NCI-H1105 (cell line): ENCODE data around the gene GEMIN7.
A peak's percentile ranks its signal among the peaks of the same experiment; 100 is the strongest.
"Not testable (repeated sequence)": the region's sequence is repeated elsewhere in the genome, so short reads cannot be mapped to it uniquely, and the experiment has no call there.

Source experiments
- DNase-seq: peaks from one replicate; lab custom pipeline; 2025; lab: John Stamatoyannopoulos, UW

The GEMIN7 gene

GRCh38 chr19:45104658-45105349, 25.7 kb downstream of the GEMIN7 start:
- no peak for DNase-seq

- not testable (repeated sequence) for DNase-seq
Observed at GRCh38 chr19:45106363-45106762, 27.3 kb downstream of the GEMIN7 start.

GRCh38 chr19:45107621-45108150, 28.6 kb downstream of the GEMIN7 start:
- DNase-seq = no peak

- DNase-seq = no peak
Observed at GRCh38 chr19:45110851-45111266, 31.8 kb downstream of the GEMIN7 start.

GRCh38 chr19:45112111-45112827, 33.2 kb downstream of the GEMIN7 start:
- DNase-seq = no peak

- DNase-seq = peak; percentile 49
Observed at GRCh38 chr19:45113628-45114027, 34.6 kb downstream of the GEMIN7 start.

- DNase-seq = peak; percentile 34
Observed at GRCh38 chr19:45114116-45114515, 35.1 kb downstream of the GEMIN7 start.

GRCh38 chr19:45115809-45116615, 37.0 kb downstream of the GEMIN7 start:
- no peak for DNase-seq

- DNase-seq = no peak
Observed at GRCh38 chr19:45117167-45117594, 38.1 kb downstream of the GEMIN7 start.

GRCh38 chr19:45117671-45118070, 38.6 kb downstream of the GEMIN7 start:
- DNase-seq = no peak

- no peak for DNase-seq
Observed at GRCh38 chr19:45118106-45118505, 39.0 kb downstream of the GEMIN7 start.

GRCh38 chr19:45118591-45119355, 39.7 kb downstream of the GEMIN7 start:
- not testable (repeated sequence) for DNase-seq

GRCh38 chr19:45119582-45119981, 40.5 kb downstream of the GEMIN7 start:
- no peak for DNase-seq

GRCh38 chr19:45121827-45122345, 42.8 kb downstream of the GEMIN7 start:
- no peak for DNase-seq

GRCh38 chr19:45122832-45123231, 43.8 kb downstream of the GEMIN7 start:
- no peak for DNase-seq

GRCh38 chr19:45123440-45123850, 44.4 kb downstream of the GEMIN7 start:
- no peak for DNase-seq

GRCh38 chr19:45124021-45124420, 45.0 kb downstream of the GEMIN7 start:
- DNase-seq = no peak

- no peak for DNase-seq
Observed at GRCh38 chr19:45125360-45125759, 46.3 kb downstream of the GEMIN7 start.

- DNase-seq = peak; percentile 14
Observed at GRCh38 chr19:45125975-45126493, 47.0 kb downstream of the GEMIN7 start.

GRCh38 chr19:45126654-45127053, 47.6 kb downstream of the GEMIN7 start:
- no peak for DNase-seq

GRCh38 chr19:45128146-45128545, 49.1 kb downstream of the GEMIN7 start:
- no peak for DNase-seq
